Spinal cord (tissue), 10 donors: ENCODE measurements around the gene DBN1. TPM values are rescaled to one million over a fixed set of nuclear protein-coding genes. Genes with fewer than 3 reads are reported as not detected.

ENCODE experiments used
- DNase-seq, 6 donors: peaks; one replicate each; pipeline versions ENCODE4 v3.0.0 to v3.0.0-alpha.2; 2013 to 2015; ENCODE audit warnings: low spot score in 6 of 6, low read depth in 4 of 6
- H3K27ac ChIP-seq: one replicate; pipeline ENCODE4 v1.5.1; 2013; ENCODE audit warnings: low read depth, low read length, control low read depth
- H3K27me3 ChIP-seq: one replicate; pipeline ENCODE4 v1.6.1; 2013; ENCODE audit warnings: low read length; ENCODE audit not compliant: control insufficient read depth, insufficient read depth
- H3K36me3 ChIP-seq: one replicate; pipeline ENCODE4 v1.6.1; 2013; ENCODE audit warnings: low read length; ENCODE audit not compliant: control insufficient read depth, insufficient read depth
- H3K4me1 ChIP-seq: one replicate; pipeline ENCODE4 v1.6.1; 2013; ENCODE audit warnings: low read length; ENCODE audit not compliant: control insufficient read depth, insufficient read depth
- H3K4me3 ChIP-seq: one replicate; pipeline ENCODE4 v1.5.1; 2013; ENCODE audit warnings: low read depth, low read length, control low read depth
- H3K9me3 ChIP-seq: one replicate; pipeline ENCODE4 v1.6.1; 2013; ENCODE audit warnings: low read length; ENCODE audit not compliant: control insufficient read depth, insufficient read depth
- WGBS: methylation state at CpG from one replicate; pipeline ENCODE4 v1.1.5; 2013; ENCODE audit warnings: missing lambda C conversion rate; ENCODE audit not compliant: insufficient coverage; 5-methylcytosine and 5-hydroxymethylcytosine counted together
- polyA plus RNA-seq, 2 donors: library from polyadenylated mRNA; unstranded; fragments of 120-200 nt; gene quantifications; one replicate each; pipeline ENCODE4 v1.2.1, GENCODE V29; 2013; ENCODE audit not compliant: insufficient read length in 2 of 2
- total RNA-seq, 2 donors: library from RNA; depleted of rRNA in 1 of 2; stranded (reverse); fragments of 120-200 nt in 1 of 2; fragments of >200 nt in 1 of 2; gene quantifications; one replicate each; pipeline versions ENCODE4 v1.2.3 to v1.2.4, GENCODE V29; 2013 to 2014
- donor health status: healthy.

The DBN1 gene
- total and polyA plus RNA-seq, 4 donors, result 49.6 to 273 (median 173) TPM

GRCh38 chr5:177484902-177485549, 11.6 kb upstream of the DBN1 start:
- H3K4me3 ChIP-seq, result no peak overlapping the region
- peak overlapping the region; percentile 15 for H3K27ac ChIP-seq
- peaks cover 67% of the 10 kb centered on the region for H3K36me3 ChIP-seq
- 73% methylated on average over 13 of the region's 13 CpGs for WGBS
- peaks cover 14% of the 10 kb centered on the region for H3K4me1 ChIP-seq
- DNase-seq, result no peak
- no peaks in the 10 kb centered on the region for H3K27me3 ChIP-seq
- no peaks in the 10 kb centered on the region for H3K9me3 ChIP-seq

GRCh38 chr5:177483994-177484901, 10.8 kb upstream of the DBN1 start:
- no peak overlapping the region for H3K4me3 ChIP-seq
- H3K9me3 ChIP-seq, result no peaks in the 10 kb centered on the region
- 84% methylated on average over 22 of the region's 22 CpGs for WGBS
- peaks cover 16% of the 10 kb centered on the region for H3K4me1 ChIP-seq
- no peak overlapping the region for H3K27ac ChIP-seq
- no peak for DNase-seq
- no peaks in the 10 kb centered on the region for H3K27me3 ChIP-seq
- H3K36me3 ChIP-seq, result peaks cover 60% of the 10 kb centered on the region

- WGBS, result 95% methylated on average over 5 of the region's 9 CpGs
- no peak for DNase-seq
- Histone ChIP-seq H3K4me1 (peaks cover 21% of the 10 kb centered on the region), H3K9me3 (no peaks in the 10 kb centered on the region), H3K27ac (no peak overlapping the region), H3K27me3 (no peaks in the 10 kb centered on the region), H3K4me3 (no peak overlapping the region), H3K36me3 (peaks cover 52% of the 10 kb centered on the region)
Observed at GRCh38 chr5:177483042-177483441, 9.6 kb upstream of the DBN1 start.

DNA sequence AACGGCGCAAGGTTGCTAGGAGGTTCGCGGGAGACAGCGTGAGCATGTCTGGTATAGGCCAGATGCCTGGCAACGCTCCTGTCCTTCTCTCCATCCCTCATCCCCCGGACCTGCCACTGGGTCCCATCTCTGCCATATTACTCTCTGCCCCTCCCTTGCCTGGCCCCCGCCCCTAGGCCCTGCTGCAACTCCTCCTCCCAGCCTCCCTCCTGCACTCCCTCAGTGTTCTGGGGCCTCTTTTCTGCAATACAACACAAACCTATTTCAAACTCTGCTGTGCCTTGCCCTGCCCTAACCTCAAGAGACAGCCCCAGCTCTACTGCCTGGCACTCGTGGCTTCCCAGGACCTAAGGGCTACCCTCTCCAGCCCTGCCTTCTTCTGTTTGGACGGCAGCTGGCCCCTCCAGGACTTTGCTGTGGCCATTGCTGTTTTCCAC, 8.9 kb upstream of the DBN1 start:
- 85% methylated on average over 10 of the region's 10 CpGs for whole genome bisulfite sequencing
- Histone ChIP-seq H3K27me3 (no peaks in the 10 kb centered on the region), H3K4me1 (peaks cover 24% of the 10 kb centered on the region), H3K27ac (no peak overlapping the region), H3K9me3 (no peaks in the 10 kb centered on the region), H3K36me3 (peaks cover 46% of the 10 kb centered on the region), H3K4me3 (no peak overlapping the region)
- DNase-seq, result no peak

GRCh38 chr5:177479774-177480173, 6.3 kb upstream of the DBN1 start:
- Histone ChIP-seq H3K27ac (no peak overlapping the region), H3K36me3 (peaks cover 33% of the 10 kb centered on the region), H3K4me1 (peaks cover 24% of the 10 kb centered on the region), H3K27me3 (no peaks in the 10 kb centered on the region), H3K9me3 (no peaks in the 10 kb centered on the region), H3K4me3 (no peak overlapping the region)
- DNase-seq, result peak in 2 of 6 donors; percentile 42 to 53
- 20% methylated on average over 14 of the region's 14 CpGs for WGBS

DNA sequence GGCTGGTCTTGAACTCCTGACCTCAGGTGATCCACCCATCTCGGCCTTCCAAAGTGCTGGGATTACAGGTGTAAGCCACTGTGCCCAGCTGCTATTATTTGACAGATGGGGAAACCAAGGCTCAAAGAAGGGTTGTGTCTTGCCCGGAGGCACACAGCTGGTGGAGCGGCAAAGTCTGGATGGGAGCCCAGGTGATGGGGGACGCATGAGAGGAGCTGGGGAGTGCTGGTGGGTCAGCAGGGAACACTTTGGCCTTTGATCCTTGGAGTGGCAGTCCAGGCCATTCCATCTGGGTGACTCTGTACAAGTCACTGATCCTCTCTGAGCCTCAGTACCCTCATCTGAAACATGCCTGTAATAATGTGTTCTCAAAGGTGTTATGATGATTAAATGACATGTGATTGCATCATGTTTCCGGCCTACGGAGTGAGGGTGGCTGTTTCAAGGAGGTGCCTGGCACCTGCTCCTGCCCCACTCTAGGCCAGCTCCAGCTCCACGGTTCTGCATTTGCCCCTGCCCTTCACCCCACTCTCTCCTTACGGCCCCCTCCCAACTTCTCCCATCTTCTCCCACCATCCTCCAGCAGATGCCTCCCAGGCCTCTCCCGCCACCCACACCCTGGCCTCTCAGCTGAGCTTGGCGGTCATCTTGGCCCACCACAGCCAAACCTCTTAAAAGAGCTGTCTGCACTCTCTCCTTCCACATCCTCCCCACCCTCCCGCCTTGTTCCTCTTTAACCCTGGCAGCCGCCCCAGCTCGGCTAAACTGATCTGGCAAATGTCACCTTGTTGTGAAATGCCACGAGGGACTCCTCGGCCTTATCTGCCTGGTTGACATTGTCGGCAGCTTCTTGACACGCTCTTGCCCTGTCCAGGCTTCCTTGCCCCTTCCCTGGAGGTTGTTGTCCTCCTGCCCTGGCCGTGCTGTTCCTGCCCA, 5.5 kb upstream of the DBN1 start:
- H3K4me1 ChIP-seq, result peaks cover 29% of the 10 kb centered on the region
- no peaks in the 10 kb centered on the region for H3K27me3 ChIP-seq
- DNase-seq, result no peak
- WGBS, result 55% methylated on average over 16 of the region's 18 CpGs
- H3K36me3 ChIP-seq, result peaks cover 25% of the 10 kb centered on the region
- H3K9me3 ChIP-seq, result no peaks in the 10 kb centered on the region
- peak overlapping the region; percentile 71 for H3K27ac ChIP-seq
- no peak overlapping the region for H3K4me3 ChIP-seq

DNA sequence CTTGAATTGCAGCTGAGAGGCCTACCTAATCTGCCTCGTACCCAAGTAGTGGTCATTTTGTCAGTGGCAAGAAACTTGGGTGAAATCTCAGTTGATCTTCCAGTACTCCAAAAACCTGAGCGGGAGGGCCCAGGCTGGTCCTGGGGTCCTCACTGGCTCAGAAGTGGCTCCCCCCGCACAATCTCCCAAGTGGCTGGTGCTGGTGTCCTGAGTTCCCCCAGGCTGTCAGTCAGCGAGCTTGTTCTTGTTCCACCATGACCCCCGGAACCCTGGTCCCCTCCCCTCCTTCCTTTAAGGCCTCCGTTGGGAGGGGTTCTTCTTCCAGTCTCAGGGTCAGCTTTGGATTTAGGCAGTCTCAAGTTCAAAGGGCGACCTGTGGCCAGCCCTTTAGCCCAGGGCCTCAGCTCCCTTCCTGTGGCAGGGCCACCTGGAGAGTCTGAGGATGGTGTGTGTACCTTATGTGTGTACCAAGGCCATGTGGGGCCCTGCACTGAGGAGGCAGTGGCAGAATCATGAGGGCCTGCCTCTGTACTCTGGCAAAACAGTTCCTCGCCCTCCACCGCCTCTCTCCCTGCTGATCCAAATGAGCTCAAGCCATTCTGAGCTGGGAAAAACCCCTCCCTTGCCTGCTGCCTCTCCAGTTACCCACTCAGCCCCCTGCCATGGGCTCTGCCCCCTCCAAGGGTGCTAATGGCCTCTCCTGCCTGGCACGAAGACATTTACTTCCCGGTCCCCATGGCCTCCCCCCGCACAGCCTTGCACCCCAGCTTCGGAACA, 4.5 kb upstream of the DBN1 start:
- Histone ChIP-seq H3K27ac (no peak overlapping the region), H3K9me3 (no peaks in the 10 kb centered on the region), H3K36me3 (peaks cover 14% of the 10 kb centered on the region), H3K4me1 (peaks cover 31% of the 10 kb centered on the region), H3K4me3 (no peak overlapping the region), H3K27me3 (no peaks in the 10 kb centered on the region)
- 86% methylated on average over 10 of the region's 13 CpGs for WGBS
- no peak for DNase-seq

DNA sequence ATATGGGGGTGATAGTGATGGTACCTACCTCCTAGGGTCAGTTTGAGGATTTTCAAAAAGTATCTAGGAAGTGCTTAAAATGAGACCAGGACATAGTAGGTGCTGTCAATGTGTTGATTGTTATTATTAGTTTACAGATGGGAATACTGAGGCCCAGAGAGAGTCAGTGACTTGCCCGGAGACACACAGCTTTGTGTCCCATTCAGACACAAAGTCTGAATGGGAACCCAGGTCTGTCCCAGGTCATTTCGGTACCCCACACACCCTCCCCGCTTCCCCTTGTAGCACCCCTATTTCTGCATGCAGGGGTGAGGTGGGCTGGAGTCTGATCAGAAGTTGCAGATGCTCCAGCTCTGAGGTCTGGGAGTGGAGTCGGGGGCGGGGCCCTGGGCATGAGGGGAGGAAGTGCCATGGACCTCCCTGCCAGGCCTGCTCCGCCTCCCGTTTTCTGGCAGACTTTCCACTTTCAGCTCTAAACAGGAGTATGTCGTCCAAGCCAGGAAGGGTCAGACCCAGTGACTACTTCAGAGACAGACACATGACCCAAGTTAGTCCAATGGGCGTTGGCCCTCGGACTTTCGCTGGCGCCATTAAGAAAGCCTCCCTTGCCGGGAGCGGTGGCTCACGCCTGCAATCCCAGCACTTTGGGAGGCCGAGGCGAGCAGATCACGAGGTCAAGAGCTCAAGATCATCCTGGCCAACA, 3.2 kb upstream of the DBN1 start:
- H3K9me3 ChIP-seq, result no peaks in the 10 kb centered on the region
- 87% methylated on average over 16 of the region's 18 CpGs for WGBS
- no peak overlapping the region for H3K4me3 ChIP-seq
- H3K36me3 ChIP-seq, result peaks cover 16% of the 10 kb centered on the region
- H3K4me1 ChIP-seq, result peaks cover 41% of the 10 kb centered on the region
- no peak overlapping the region for H3K27ac ChIP-seq
- H3K27me3 ChIP-seq, result no peaks in the 10 kb centered on the region
- no peak for DNase-seq
